HG03139 (cell line): ENCODE results near the gene HRH2.

Experiments used
- ATAC-seq: cut with Tn5 transposase; IDR thresholded peaks from one replicate; pipeline ENCODE4 v1.9.1; 2021; ENCODE audit not compliant: unreplicated experiment

The HRH2 gene

GRCh38 chr5:175674731-175675346, 17.0 kb downstream of the HRH2 start:
- no peak for ATAC-seq

- no peak for ATAC-seq
Observed at GRCh38 chr5:175675873-175676272, 18.0 kb downstream of the HRH2 start.

GRCh38 chr5:175677571-175677970, 19.7 kb downstream of the HRH2 start:
- ATAC-seq, result no peak

GRCh38 chr5:175678074-175678473, 20.2 kb downstream of the HRH2 start:
- ATAC-seq, result no peak

GRCh38 chr5:175679411-175679810, 21.5 kb downstream of the HRH2 start:
- ATAC-seq, result no peak

GRCh38 chr5:175680020-175680419, 22.1 kb downstream of the HRH2 start:
- no peak for ATAC-seq

- no peak for ATAC-seq
Observed at GRCh38 chr5:175680463-175680862, 22.6 kb downstream of the HRH2 start.

- ATAC-seq, result no peak
Observed at GRCh38 chr5:175681045-175681967, 23.4 kb downstream of the HRH2 start.

DNA sequence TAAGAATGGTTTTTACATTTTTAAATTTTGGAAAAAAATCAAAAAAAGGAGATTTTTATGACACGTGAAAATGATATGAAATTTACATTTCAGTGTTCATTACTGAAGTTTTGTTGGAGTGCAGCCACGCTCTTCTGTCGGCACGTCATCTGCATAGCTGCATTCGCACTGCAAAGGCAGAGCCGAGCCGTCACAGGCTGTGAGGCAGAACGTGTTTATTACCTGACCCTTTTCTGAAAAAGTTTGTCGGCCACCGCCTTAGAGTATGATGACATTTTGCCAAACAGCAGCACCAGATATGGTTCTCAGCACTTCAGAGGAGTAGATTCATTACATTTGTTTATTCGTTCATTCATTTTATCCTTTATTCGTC, 24.1 kb downstream of the HRH2 start:
- ATAC-seq, result no peak

- no peak for ATAC-seq
Observed at GRCh38 chr5:175682664-175683063, 24.8 kb downstream of the HRH2 start.

DNA sequence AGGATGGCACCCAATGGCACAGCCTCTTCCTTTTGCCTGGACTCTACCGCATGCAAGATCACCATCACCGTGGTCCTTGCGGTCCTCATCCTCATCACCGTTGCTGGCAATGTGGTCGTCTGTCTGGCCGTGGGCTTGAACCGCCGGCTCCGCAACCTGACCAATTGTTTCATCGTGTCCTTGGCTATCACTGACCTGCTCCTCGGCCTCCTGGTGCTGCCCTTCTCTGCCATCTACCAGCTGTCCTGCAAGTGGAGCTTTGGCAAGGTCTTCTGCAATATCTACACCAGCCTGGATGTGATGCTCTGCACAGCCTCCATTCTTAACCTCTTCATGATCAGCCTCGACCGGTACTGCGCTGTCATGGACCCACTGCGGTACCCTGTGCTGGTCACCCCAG, 25.4 kb downstream of the HRH2 start:
- no peak for ATAC-seq

DNA sequence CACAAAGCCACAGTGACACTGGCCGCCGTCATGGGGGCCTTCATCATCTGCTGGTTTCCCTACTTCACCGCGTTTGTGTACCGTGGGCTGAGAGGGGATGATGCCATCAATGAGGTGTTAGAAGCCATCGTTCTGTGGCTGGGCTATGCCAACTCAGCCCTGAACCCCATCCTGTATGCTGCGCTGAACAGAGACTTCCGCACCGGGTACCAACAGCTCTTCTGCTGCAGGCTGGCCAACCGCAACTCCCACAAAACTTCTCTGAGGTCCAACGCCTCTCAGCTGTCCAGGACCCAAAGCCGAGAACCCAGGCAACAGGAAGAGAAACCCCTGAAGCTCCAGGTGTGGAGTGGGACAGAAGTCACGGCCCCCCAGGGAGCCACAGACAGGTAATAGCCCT, 26.1 kb downstream of the HRH2 start:
- ATAC-seq, result no peak

DNA sequence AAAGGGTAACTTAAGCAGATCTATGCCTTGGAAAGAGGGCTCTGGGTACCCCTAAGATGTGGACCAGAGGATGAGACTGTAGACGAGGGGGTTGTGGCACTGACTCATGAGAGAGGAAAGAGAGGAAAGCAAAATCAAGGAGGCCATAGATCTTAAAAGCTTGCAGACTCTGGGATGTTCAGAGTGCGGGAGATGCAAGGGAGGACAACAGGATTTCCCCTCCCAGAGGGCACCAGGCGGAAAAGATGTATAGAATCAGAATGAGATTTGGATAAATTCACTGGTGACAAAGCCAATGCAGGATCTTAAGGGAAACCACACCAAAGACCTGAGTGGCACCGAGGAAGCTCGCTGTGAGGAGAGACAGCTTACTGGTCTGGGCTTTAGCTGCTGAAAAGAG, 27.1 kb downstream of the HRH2 start:
- no peak for ATAC-seq

DNA sequence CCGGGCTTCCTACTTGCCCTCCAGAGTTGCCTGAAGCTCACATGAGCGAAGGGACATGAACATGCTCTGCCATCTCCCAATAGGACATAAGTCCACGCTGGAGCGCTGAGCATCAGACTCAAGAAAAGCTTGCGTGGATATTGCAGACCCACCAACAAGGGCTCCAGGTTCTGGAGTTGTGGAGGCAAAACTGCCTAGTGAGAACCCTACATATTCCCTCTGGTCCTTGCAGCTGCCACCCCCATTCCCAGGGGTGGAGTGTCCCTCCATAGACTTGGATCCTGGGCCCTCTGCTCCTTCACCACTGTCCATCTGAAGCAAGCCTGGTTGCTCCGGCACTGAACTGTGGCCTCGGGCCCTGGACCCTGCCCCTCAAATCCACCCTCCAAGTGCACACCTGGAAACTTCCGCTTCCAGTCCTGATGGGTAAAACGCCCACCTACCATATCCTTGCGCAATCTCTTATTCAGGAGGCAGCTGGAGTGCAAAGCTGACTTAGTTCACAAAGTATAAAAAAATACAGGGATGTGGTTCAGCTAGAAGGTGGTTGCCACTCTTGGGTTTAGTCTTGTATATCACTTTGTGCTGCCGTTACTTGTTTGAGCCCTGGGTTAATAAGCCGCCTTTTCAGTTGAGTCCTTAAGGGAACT, 28.0 kb downstream of the HRH2 start:
- no peak for ATAC-seq

- no peak for ATAC-seq
Observed at GRCh38 chr5:175686396-175686795, 28.5 kb downstream of the HRH2 start.

DNA sequence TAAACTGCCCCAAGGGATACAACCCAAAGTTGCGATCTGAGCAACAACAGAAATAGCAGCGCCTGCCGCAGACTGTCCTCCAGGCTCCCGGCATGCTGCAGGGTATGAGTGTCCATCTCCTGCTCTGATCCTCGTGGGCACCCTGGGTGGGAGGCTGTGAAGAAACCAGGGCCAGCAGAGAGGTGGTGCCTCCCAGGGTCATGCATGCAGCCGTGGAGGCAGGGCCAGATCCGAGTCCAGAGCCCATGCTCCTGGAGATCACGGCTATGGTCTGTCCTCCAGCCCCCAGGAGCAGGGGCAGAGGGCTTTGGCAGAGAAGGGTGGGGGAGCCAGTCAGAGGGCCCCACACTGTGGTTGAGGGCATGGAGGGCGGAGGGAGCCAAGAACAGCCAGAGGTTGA, 29.0 kb downstream of the HRH2 start:
- ATAC-seq, result no peak

GRCh38 chr5:175687231-175687701, 29.4 kb downstream of the HRH2 start:
- ATAC-seq, result no peak

DNA sequence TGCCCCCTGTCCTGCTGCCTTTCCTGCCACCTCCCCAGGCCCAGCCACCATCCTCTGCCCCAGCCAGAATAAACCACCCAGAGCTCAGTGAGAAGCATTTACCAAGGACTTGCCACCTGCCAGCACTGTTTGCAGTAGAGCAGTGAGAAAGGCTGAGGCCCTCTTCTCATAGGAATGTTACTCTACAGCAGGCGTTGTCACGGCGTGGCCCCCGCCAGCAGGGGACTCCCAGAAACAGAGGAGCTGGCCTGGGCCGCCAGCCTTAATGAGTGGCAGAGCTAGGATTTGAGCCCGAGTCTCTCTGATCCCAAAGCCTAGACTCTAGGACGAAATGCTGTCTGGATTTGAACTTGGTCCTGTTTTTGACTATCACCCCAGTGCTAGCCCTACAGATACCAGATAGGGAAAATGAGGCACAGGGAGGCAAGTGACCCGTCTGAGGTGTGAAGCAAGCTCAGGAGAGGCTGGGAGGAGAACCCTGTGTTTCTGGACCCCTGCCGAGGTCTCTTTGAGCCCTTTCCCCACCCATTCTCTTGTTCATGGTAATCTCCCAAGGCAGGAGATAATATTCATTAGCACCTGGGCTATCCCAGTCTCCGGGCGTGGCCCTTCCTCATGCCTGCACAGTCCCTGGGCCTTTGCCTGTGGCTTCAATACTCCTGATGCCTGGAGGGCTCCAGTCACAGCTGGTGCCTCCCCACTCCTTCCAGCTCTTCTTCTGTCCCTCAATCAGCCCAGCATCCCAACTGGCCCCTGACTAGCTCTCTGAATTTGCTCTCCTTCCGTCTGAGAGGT, 30.7 kb downstream of the HRH2 start:
- ATAC-seq, result no peak

GRCh38 chr5:175689147-175689991, 31.5 kb downstream of the HRH2 start:
- ATAC-seq, result no peak

- no peak for ATAC-seq
Observed at GRCh38 chr5:175690025-175690424, 32.2 kb downstream of the HRH2 start.
